ENCODE data around the gene SPARC. TPM values are rescaled to one million over a fixed set of nuclear protein-coding genes. Genes with fewer than 3 reads are reported as not detected.

Gene SPARC
- total RNA-seq, 4 donors from 2014 or later = 341 to 2,293 (median 751) TPM

GRCh38 chr5:151724360-151724759 lies 37.6 kb upstream of the SPARC start:
- intact Hi-C loops (cut with DNase I; ENCODE audit: low total_unique reads) = no loop called here
- Histone ChIP-seq H3K27me3 (no peaks in the 10 kb centered on the region), H3K9me3 (no peaks in the 10 kb centered on the region), H3K27ac (peak overlapping the region in 1 of 2 donors; percentile 17), H3K36me3 (no peaks in the 10 kb centered on the region), H3K4me1 (no peaks in the 10 kb centered on the region), H3K4me3 (no peak overlapping the region)
- DNase-seq = no peak
- TF ChIP-seq POLR2A (IDR thresholded peaks at IDR 0.05) (no peak), CTCF (IDR thresholded peaks at IDR 0.05) (no peak)

GRCh38 chr5:151722546-151722945 lies 35.8 kb upstream of the SPARC start:
- no peak for TF ChIP-seq CTCF (IDR thresholded peaks at IDR 0.05)
- no peak for TF ChIP-seq POLR2A (IDR thresholded peaks at IDR 0.05)
- H3K4me1 ChIP-seq = no peaks in the 10 kb centered on the region
- H3K27ac ChIP-seq = no peak overlapping the region
- H3K27me3 ChIP-seq = no peaks in the 10 kb centered on the region
- H3K4me3 ChIP-seq = no peak overlapping the region
- intact Hi-C loops (cut with DNase I; ENCODE audit: low total_unique reads) = no loop called here
- no peaks in the 10 kb centered on the region for H3K9me3 ChIP-seq
- no peak for DNase-seq
- no peaks in the 10 kb centered on the region for H3K36me3 ChIP-seq

GRCh38 chr5:151721812-151722391 lies 35.2 kb upstream of the SPARC start:
- Histone ChIP-seq H3K27me3 (no peaks in the 10 kb centered on the region), H3K4me1 (no peaks in the 10 kb centered on the region), H3K36me3 (no peaks in the 10 kb centered on the region), H3K27ac (no peak overlapping the region), H3K4me3 (no peak overlapping the region), H3K9me3 (no peaks in the 10 kb centered on the region)
- intact Hi-C loops (cut with DNase I; ENCODE audit: low total_unique reads) = no loop called here
- no peak for TF ChIP-seq CTCF (IDR thresholded peaks at IDR 0.05)
- TF ChIP-seq POLR2A (IDR thresholded peaks at IDR 0.05) = no peak
- DNase-seq = no peak

- TF ChIP-seq POLR2A (IDR thresholded peaks at IDR 0.05) = no peak
- TF ChIP-seq CTCF (IDR thresholded peaks at IDR 0.05) = no peak
- no peaks in the 10 kb centered on the region for H3K27me3 ChIP-seq
- H3K4me1 ChIP-seq = no peaks in the 10 kb centered on the region
- no peaks in the 10 kb centered on the region for H3K36me3 ChIP-seq
- no peaks in the 10 kb centered on the region for H3K9me3 ChIP-seq
- no peak overlapping the region for H3K27ac ChIP-seq
- DNase-seq = no peak
- H3K4me3 ChIP-seq = no peak overlapping the region
- intact Hi-C loops (cut with DNase I; ENCODE audit: low total_unique reads) = no loop called here
Measured at GRCh38 chr5:151721087-151721646, 34.5 kb upstream of the SPARC start.

GRCh38 chr5:151720215-151720614 lies 33.5 kb upstream of the SPARC start:
- DNase-seq = no peak
- Histone ChIP-seq H3K9me3 (no peaks in the 10 kb centered on the region), H3K36me3 (no peaks in the 10 kb centered on the region), H3K27me3 (no peaks in the 10 kb centered on the region), H3K4me3 (no peak overlapping the region), H3K27ac (peak overlapping the region in 1 of 2 donors; percentile 80), H3K4me1 (no peaks in the 10 kb centered on the region)
- TF ChIP-seq POLR2A (IDR thresholded peaks at IDR 0.05) (no peak), CTCF (IDR thresholded peaks at IDR 0.05) (no peak)
- intact Hi-C loops (cut with DNase I; ENCODE audit: low total_unique reads) = no loop called here

All from uterus (tissue), 4 donors.